Natural killer cell (primary cell): ENCODE data around the gene ORAI3. TPM values are rescaled to one million over a fixed set of nuclear protein-coding genes. Genes with fewer than 3 reads are reported as not detected.

ENCODE experiments used
- ATAC-seq, 3 donors: fragments of 150-1000 bp in 2 of 3; fragments of 200-7000 bp in 1 of 3; cut with Tn5 transposase; 1 replicate in 1 of 3; 2 replicates in 2 of 3; pipeline ENCODE4 v1.10.0; 2021; ENCODE audit warnings: mild to moderate bottlenecking in 2 of 3, moderate library complexity in 2 of 3
- DNase-seq, 2 donors: peaks; one replicate each; pipeline versions ENCODE4 v3.0.0 to v3.0.0-alpha.2; 2013 to 2021; ENCODE audit warnings: mixed read lengths in 1 of 2
- H3K27ac ChIP-seq: one replicate; pipeline ENCODE4 v1.5.1; 2013; ENCODE audit warnings: mild to moderate bottlenecking, low read length
- H3K27me3 ChIP-seq: one replicate; pipeline ENCODE4 v1.6.1; 2013; ENCODE audit warnings: low read length; ENCODE audit not compliant: control insufficient read depth, insufficient read depth
- H3K36me3 ChIP-seq: one replicate; pipeline ENCODE4 v1.6.1; 2013; ENCODE audit warnings: low read length; ENCODE audit not compliant: control insufficient read depth, insufficient read depth
- H3K4me1 ChIP-seq: one replicate; pipeline ENCODE4 v1.6.1; 2013; ENCODE audit warnings: low read length; ENCODE audit not compliant: control insufficient read depth, insufficient read depth
- H3K4me3 ChIP-seq: one replicate; pipeline ENCODE4 v1.5.1; 2013; ENCODE audit warnings: low read length
- H3K9me3 ChIP-seq: one replicate; pipeline ENCODE4 v1.6.1; 2013; ENCODE audit warnings: low read length; ENCODE audit not compliant: control insufficient read depth, insufficient read depth
- H3K27ac Mint-ChIP-seq, 2 donors: one replicate each; pipeline ENCODE4 v1.8.0; 2022; ENCODE audit warnings: mild to moderate bottlenecking in 2 of 2, mixed read lengths in 2 of 2, moderate library complexity in 1 of 2
- H3K27me3 Mint-ChIP-seq, 2 donors: one replicate each; pipeline ENCODE4 v1.8.0; 2022; ENCODE audit warnings: low read depth in 2 of 2, mixed read lengths in 2 of 2
- H3K36me3 Mint-ChIP-seq: one replicate; pipeline ENCODE4 v1.8.0; 2022; ENCODE audit warnings: mixed read lengths
- H3K4me1 Mint-ChIP-seq, 2 donors: one replicate each; pipeline ENCODE4 v1.8.0; 2022; ENCODE audit warnings: mixed read lengths in 2 of 2
- H3K4me3 Mint-ChIP-seq: one replicate; pipeline ENCODE4 v1.8.0; 2022; ENCODE audit warnings: mild to moderate bottlenecking, moderate library complexity, mixed read lengths
- H3K9me3 Mint-ChIP-seq, 2 donors: one replicate each; pipeline ENCODE4 v1.8.0; 2022; ENCODE audit warnings: mixed read lengths in 2 of 2
- CTCF ChIP-seq: fragments of 200-600 bp; IDR thresholded peaks from one replicate; pipeline ENCODE4 v1.8.0; 2022; ENCODE audit warnings: antibody characterized with exemption
- WGBS: methylation state at CpG from one replicate; pipeline ENCODE4 v1.1.7; 2013; ENCODE audit warnings: missing lambda C conversion rate; ENCODE audit not compliant: insufficient coverage; 5-methylcytosine and 5-hydroxymethylcytosine counted together
- intact Hi-C: fragments of 100-400 bp; cut with micrococcal nuclease; formaldehyde crosslinking; loops from one replicate; pipeline ENCODE4 v1.14.2; 2022
- total RNA-seq, 4 donors: library from RNA; stranded (reverse); fragments of 120-200 nt in 1 of 4; gene quantifications; one replicate each; pipeline versions ENCODE4 v1.2.3 to v1.2.4, GENCODE V29; 2013 to 2022

ORAI3 gene
- total RNA-seq, 3 donors from 2014 or later (not counting 1 experiment from before 2014, with no cell fraction given): 10.8 to 19.8 (median 12.8) TPM

- no peaks in the 10 kb centered on the region for H3K36me3 Mint-ChIP-seq
- TF ChIP-seq CTCF: no peak
- intact Hi-C loops: no loop called here
- H3K9me3 ChIP-seq: no peaks in the 10 kb centered on the region
- H3K9me3 Mint-ChIP-seq: no peaks in the 10 kb centered on the region
- H3K27me3 Mint-ChIP-seq: peaks cover 0 to 4% of the 10 kb centered on the region in 2 donors
- no peaks in the 10 kb centered on the region for H3K36me3 ChIP-seq
- H3K4me1 ChIP-seq: peaks cover 3% of the 10 kb centered on the region
- H3K27ac Mint-ChIP-seq: no peak overlapping the region
- H3K4me3 Mint-ChIP-seq: no peak overlapping the region
- no peak overlapping the region for H3K27ac ChIP-seq
- ATAC-seq (no peak), DNase-seq (no peak)
- no peaks in the 10 kb centered on the region for H3K27me3 ChIP-seq
- 86% methylated on average over 12 of the region's 12 CpGs for WGBS
- H3K4me3 ChIP-seq: no peak overlapping the region
- peaks cover 0 to 16% of the 10 kb centered on the region in 2 donors for H3K4me1 Mint-ChIP-seq
These were observed 41.2 kb downstream of the ORAI3 start for GRCh38 chr16:30990105-30990504.

GRCh38 chr16:30991052-30991451 is 42.2 kb downstream of the ORAI3 start:
- WGBS: 77% methylated on average over 8 of the region's 8 CpGs
- no peak overlapping the region for H3K4me3 ChIP-seq
- H3K36me3 Mint-ChIP-seq: no peaks in the 10 kb centered on the region
- H3K27me3 ChIP-seq: no peaks in the 10 kb centered on the region
- H3K4me1 ChIP-seq: no peaks in the 10 kb centered on the region
- H3K36me3 ChIP-seq: no peaks in the 10 kb centered on the region
- no peak overlapping the region for H3K27ac Mint-ChIP-seq
- H3K9me3 Mint-ChIP-seq: no peaks in the 10 kb centered on the region
- no peak overlapping the region for H3K4me3 Mint-ChIP-seq
- H3K27me3 Mint-ChIP-seq: peaks cover 0 to 6% of the 10 kb centered on the region in 2 donors
- DNase-seq (no peak), ATAC-seq (no peak)
- TF ChIP-seq CTCF: no peak
- peaks cover 0 to 12% of the 10 kb centered on the region in 2 donors for H3K4me1 Mint-ChIP-seq
- H3K27ac ChIP-seq: no peak overlapping the region
- intact Hi-C loops: no loop called here
- no peaks in the 10 kb centered on the region for H3K9me3 ChIP-seq

GRCh38 chr16:30992276-30992780 is 43.5 kb downstream of the ORAI3 start:
- no peak overlapping the region for H3K4me3 Mint-ChIP-seq
- Histone ChIP-seq H3K4me3 (no peak overlapping the region), H3K27me3 (no peaks in the 10 kb centered on the region), H3K27ac (no peak overlapping the region), H3K36me3 (no peaks in the 10 kb centered on the region), H3K9me3 (no peaks in the 10 kb centered on the region), H3K4me1 (peaks cover 9% of the 10 kb centered on the region)
- H3K4me1 Mint-ChIP-seq: peaks cover 0 to 13% of the 10 kb centered on the region in 2 donors
- no peak overlapping the region for H3K27ac Mint-ChIP-seq
- DNase-seq: no peak
- no peak for TF ChIP-seq CTCF
- intact Hi-C loops: no loop called here
- H3K9me3 Mint-ChIP-seq: no peaks in the 10 kb centered on the region
- 91% methylated on average over 21 of the region's 21 CpGs for WGBS
- peaks cover 0 to 9% of the 10 kb centered on the region in 2 donors for H3K27me3 Mint-ChIP-seq
- H3K36me3 Mint-ChIP-seq: no peaks in the 10 kb centered on the region
- ATAC-seq: no peak
